Fibroblast of the aortic adventitia (primary cell): Measurements from ENCODE around the gene PTPN12. TPM values are rescaled to one million over a fixed set of nuclear protein-coding genes. Genes with fewer than 3 reads are reported as not detected.

Experiments used
- DNase-seq: peaks from one replicate; pipeline ENCODE4 v3.0.0-alpha.2; 2010; ENCODE audit warnings: low read depth
- H3K4me3 ChIP-seq: 2 replicates; pipeline ENCODE4 v1.5.1; 2011; ENCODE audit warnings: low read depth, mild to moderate bottlenecking, control low read depth, low read length, moderate library complexity
- CTCF ChIP-seq: IDR thresholded peaks from 2 replicates; pipeline ENCODE4 v1.5.1; 2011; ENCODE audit warnings: mild to moderate bottlenecking, low read length, control low read depth, inconsistent platforms; ENCODE audit not compliant: insufficient read depth
- total RNA-seq: library from RNA; depleted of rRNA; stranded (reverse); fragments of >200 nt; gene quantifications from 2 replicates; pipeline ENCODE4 v1.2.3, GENCODE V29; 2012; ENCODE audit warnings: low replicate concordance

The PTPN12 gene
- total RNA-seq, 1 donor: 54.0 TPM

- DNase-seq: no peak
- no peak overlapping the region for H3K4me3 ChIP-seq
- TF ChIP-seq CTCF: no peak
Observed at GRCh38 chr7:77575187-77575586, 38.1 kb downstream of the PTPN12 start.

- TF ChIP-seq CTCF: no peak
Observed at GRCh38 chr7:77576856-77577255, 39.8 kb downstream of the PTPN12 start.

GRCh38 chr7:77579797-77580196 lies 42.7 kb downstream of the PTPN12 start:
- peak; percentile 10 for DNase-seq
- no peak for TF ChIP-seq CTCF
- H3K4me3 ChIP-seq: no peak overlapping the region

More at GRCh38 chr7:77576856-77577255, 39.8 kb downstream of the PTPN12 start:
- DNase-seq: no peak
- no peak overlapping the region for H3K4me3 ChIP-seq

GRCh38 chr7:77580762-77581350 lies 43.8 kb downstream of the PTPN12 start:
- no peak overlapping the region for H3K4me3 ChIP-seq
- TF ChIP-seq CTCF: no peak
- DNase-seq: peak; percentile 25

- no peak for TF ChIP-seq CTCF
- DNase-seq: no peak
- no peak overlapping the region for H3K4me3 ChIP-seq
Observed at GRCh38 chr7:77587272-77587671, 50.2 kb downstream of the PTPN12 start.

GRCh38 chr7:77600952-77601351 lies 63.9 kb downstream of the PTPN12 start:
- no peak for DNase-seq
- TF ChIP-seq CTCF: no peak
- no peak overlapping the region for H3K4me3 ChIP-seq

- no peak for TF ChIP-seq CTCF
- no peak for DNase-seq
- no peak overlapping the region for H3K4me3 ChIP-seq
Observed at GRCh38 chr7:77606562-77606961, 69.5 kb downstream of the PTPN12 start.
